ENCODE data around the gene LRWD1.

DNA sequence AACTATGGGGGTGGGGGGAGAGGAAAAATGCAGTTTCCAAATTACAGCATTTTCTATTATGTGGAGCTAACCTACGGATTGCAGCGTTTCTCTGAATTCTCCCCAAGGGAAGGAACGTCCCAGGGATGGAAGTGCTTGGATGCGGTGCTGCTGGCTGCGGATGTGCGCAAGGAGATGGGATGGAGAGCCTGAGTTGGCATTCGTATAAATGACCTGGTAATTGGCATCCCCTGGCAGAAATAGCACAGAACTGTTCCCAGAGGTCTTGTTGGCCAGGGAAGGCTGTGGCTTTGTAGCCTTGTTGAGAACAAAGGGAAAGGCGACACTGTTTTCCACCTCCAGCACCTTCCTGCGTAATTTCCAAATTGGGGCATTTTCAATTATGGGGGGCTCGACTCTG is 28.7 kb upstream of the LRWD1 start:
- TF ChIP-seq, protein P1, sequence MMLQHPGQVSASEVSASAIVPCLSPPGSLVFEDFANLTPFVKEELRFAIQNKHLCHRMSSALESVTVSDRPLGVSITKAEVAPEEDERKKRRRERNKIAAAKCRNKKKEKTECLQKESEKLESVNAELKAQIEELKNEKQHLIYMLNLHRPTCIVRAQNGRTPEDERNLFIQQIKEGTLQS (CRISPR knock-in tag; conservative IDR thresholded peaks at IDR 0.05), result no peak
- no peak for TF ChIP-seq SP1 (CRISPR knock-in tag; conservative IDR thresholded peaks at IDR 0.05)
- TF ChIP-seq TP53 (CRISPR knock-in tag; IDR thresholded peaks at IDR 0.05), result no peak
- TF ChIP-seq FOXJ3 (CRISPR knock-in tag; IDR thresholded peaks at IDR 0.05; ENCODE audit: borderline replicate concordance), result no peak
- TF ChIP-seq, protein P2, sequence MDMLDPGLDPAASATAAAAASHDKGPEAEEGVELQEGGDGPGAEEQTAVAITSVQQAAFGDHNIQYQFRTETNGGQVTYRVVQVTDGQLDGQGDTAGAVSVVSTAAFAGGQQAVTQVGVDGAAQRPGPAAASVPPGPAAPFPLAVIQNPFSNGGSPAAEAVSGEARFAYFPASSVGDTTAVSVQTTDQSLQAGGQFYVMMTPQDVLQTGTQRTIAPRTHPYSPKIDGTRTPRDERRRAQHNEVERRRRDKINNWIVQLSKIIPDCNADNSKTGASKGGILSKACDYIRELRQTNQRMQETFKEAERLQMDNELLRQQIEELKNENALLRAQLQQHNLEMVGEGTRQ (CRISPR knock-in tag; IDR thresholded peaks at IDR 0.05), result no peak
- TF ChIP-seq, protein P3, sequence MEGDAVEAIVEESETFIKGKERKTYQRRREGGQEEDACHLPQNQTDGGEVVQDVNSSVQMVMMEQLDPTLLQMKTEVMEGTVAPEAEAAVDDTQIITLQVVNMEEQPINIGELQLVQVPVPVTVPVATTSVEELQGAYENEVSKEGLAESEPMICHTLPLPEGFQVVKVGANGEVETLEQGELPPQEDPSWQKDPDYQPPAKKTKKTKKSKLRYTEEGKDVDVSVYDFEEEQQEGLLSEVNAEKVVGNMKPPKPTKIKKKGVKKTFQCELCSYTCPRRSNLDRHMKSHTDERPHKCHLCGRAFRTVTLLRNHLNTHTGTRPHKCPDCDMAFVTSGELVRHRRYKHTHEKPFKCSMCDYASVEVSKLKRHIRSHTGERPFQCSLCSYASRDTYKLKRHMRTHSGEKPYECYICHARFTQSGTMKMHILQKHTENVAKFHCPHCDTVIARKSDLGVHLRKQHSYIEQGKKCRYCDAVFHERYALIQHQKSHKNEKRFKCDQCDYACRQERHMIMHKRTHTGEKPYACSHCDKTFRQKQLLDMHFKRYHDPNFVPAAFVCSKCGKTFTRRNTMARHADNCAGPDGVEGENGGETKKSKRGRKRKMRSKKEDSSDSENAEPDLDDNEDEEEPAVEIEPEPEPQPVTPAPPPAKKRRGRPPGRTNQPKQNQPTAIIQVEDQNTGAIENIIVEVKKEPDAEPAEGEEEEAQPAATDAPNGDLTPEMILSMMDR (IDR thresholded peaks at IDR 0.05), result no peak
- TF ChIP-seq GABPB1 (CRISPR knock-in tag; IDR thresholded peaks at IDR 0.05), result no peak

All from WTC11 (cell line).